GM12878 (cell line): ENCODE measurements around the gene IL1RL2. TPM values are rescaled to one million over a fixed set of nuclear protein-coding genes. Genes with fewer than 3 reads are reported as not detected.

Source experiments
- ATAC-seq: fragments of 200-7000 bp; cut with Tn5 transposase; 3 replicates; pipeline ENCODE4 v1.9.1; 2020; ENCODE audit warnings: mild to moderate bottlenecking, moderate library complexity
- BruUV-seq: library from RNA; stranded (reverse); fragments of 400-500 nt; replicated peaks from 2 replicates; lab custom pipeline; 2021; lab: Mats Ljungman, UMichigan
- CTCF ChIA-PET: fragments of 300-600 bp; sonication (Branson Sonifier 250); formaldehyde crosslinking; extraction: SDS; loops from one replicate; lab custom pipeline; 2021; ENCODE audit warnings: inconsistent platforms; lab: Yijun Ruan, JAX
- POLR2A ChIA-PET: fragments of 350-600 bp; formaldehyde crosslinking; extraction: SDS; loops from one replicate; lab custom pipeline; 2021; ENCODE audit warnings: inconsistent platforms; lab: Charles Lee
- RAD21 ChIA-PET: fragments of 300-600 bp; sonication (Branson Sonifier 250); formaldehyde crosslinking; loops from one replicate; lab custom pipeline; 2023; ENCODE audit warnings: antibody characterized with exemption; ENCODE audit not compliant: unreplicated experiment; lab: Charles Lee
- SMC1A ChIA-PET: fragments of 300-600 bp; sonication (Branson Sonifier 250); formaldehyde crosslinking; loops from one replicate; lab custom pipeline; 2023; ENCODE audit not compliant: unreplicated experiment, uncharacterized antibody; lab: Charles Lee
- DNase-seq: peaks from one replicate; pipeline ENCODE4 v3.0.0-alpha.2; 2011; ENCODE audit warnings: low read depth, low spot score
- FAIRE-seq: peaks from 3 replicates; lab custom pipeline; 2011; peaks lifted over from hg19 to GRCh38; lab: Jason Lieb, UNC
- H2AFZ ChIP-seq: 2 replicates; pipeline ENCODE4 v1.6.0; 2011; ENCODE audit warnings: low read depth, low read length, control low read depth; ENCODE audit not compliant: control insufficient read depth
- H3K27ac ChIP-seq: 2 replicates; pipeline ENCODE4 v1.5.1; 2011; ENCODE audit warnings: control low read depth; ENCODE audit not compliant: control insufficient read depth, insufficient read depth
- H3K27me3 ChIP-seq, 2 experiments: replicated peaks in 1 of 2; 2 replicates each; pipeline versions ENCODE4 v1.6.0 to v1.6.1; 2011; ENCODE audit warnings: low read length in 1 of 2; ENCODE audit not compliant: control insufficient read depth in 2 of 2, insufficient read depth in 2 of 2
- H3K36me3 ChIP-seq, 2 experiments: 2 replicates each; pipeline ENCODE4 v1.5.1; 2011; ENCODE audit warnings: low read length in 1 of 2; ENCODE audit not compliant: control insufficient read depth in 2 of 2, insufficient read depth in 2 of 2
- H3K4me1 ChIP-seq: 2 replicates; pipeline ENCODE4 v1.6.1; 2011; ENCODE audit warnings: mild to moderate bottlenecking, low read length, moderate library complexity, mixed read lengths; ENCODE audit not compliant: control insufficient read depth, insufficient read depth
- H3K4me2 ChIP-seq: 2 replicates; pipeline ENCODE4 v1.6.0; 2011; ENCODE audit warnings: control low read depth; ENCODE audit not compliant: control insufficient read depth, insufficient read depth
- H3K4me3 ChIP-seq: fragments of 200-600 bp; sonication (generic); 2 replicates; pipeline ENCODE4 v1.5.1; 2016
- H3K79me2 ChIP-seq: 2 replicates; pipeline ENCODE4 v1.6.0; 2011; ENCODE audit warnings: low read length; ENCODE audit not compliant: control insufficient read depth, insufficient read depth
- H3K9ac ChIP-seq: 2 replicates; pipeline ENCODE4 v1.8.0; 2011; ENCODE audit warnings: low read length, control low read depth, mixed read lengths; ENCODE audit not compliant: control insufficient read depth, insufficient read depth
- H3K9me3 ChIP-seq: replicated peaks from 3 replicates; pipeline ENCODE4 v1.5.1; 2011; ENCODE audit warnings: mild to moderate bottlenecking, low read length; ENCODE audit not compliant: control insufficient read depth, insufficient read depth
- H4K20me1 ChIP-seq: 2 replicates; pipeline ENCODE4 v1.6.0; 2011; ENCODE audit not compliant: control insufficient read depth, insufficient read depth
- BCL11A ChIP-seq: IDR thresholded peaks from 2 replicates; pipeline ENCODE4 v1.6.1; 2011; ENCODE audit warnings: low read depth, low read length
- BRCA1 ChIP-seq: IDR thresholded peaks from 2 replicates; pipeline ENCODE4 v1.6.1; 2011; ENCODE audit warnings: low read depth, low read length, improper control_type of control experiment
- CUX1 ChIP-seq: IDR thresholded peaks from 2 replicates; pipeline ENCODE4 v1.6.1; 2012; ENCODE audit warnings: improper control_type of control experiment, low read depth, low read length; ENCODE audit not compliant: insufficient replicate concordance
- FOS ChIP-seq: IDR thresholded peaks from 3 replicates; pipeline ENCODE4 v1.6.1; 2011; ENCODE audit warnings: borderline replicate concordance; ENCODE audit not compliant: insufficient read length; ENCODE audit errors: extremely low read depth
- GABPA ChIP-seq: IDR thresholded peaks from 2 replicates; pipeline ENCODE4 v1.6.1; 2014; ENCODE audit warnings: antibody characterized with exemption, low read depth, mild to moderate bottlenecking, inconsistent platforms
- HDAC2 ChIP-seq: fragments of 200-600 bp; sonication (generic); IDR thresholded peaks from 2 replicates; pipeline ENCODE4 v1.6.1; 2017
- MAX ChIP-seq: IDR thresholded peaks from 2 replicates; pipeline ENCODE4 v1.6.1; 2012; ENCODE audit warnings: low read depth, low read length, improper control_type of control experiment
- MXI1 ChIP-seq: fragments of 150-350 bp; IDR thresholded peaks from 2 replicates; pipeline ENCODE4 v1.6.1; 2011; ENCODE audit warnings: low read depth, mild to moderate bottlenecking, inconsistent platforms, low read length, improper control_type of control experiment
- NRF1 ChIP-seq: conservative IDR thresholded peaks from 2 replicates; pipeline ENCODE4 v1.6.1; 2011; ENCODE audit warnings: mild to moderate bottlenecking, low read depth, low read length, improper control_type of control experiment
- RELB ChIP-seq: fragments of 450-650 bp; IDR thresholded peaks from 2 replicates; pipeline ENCODE4 v1.6.1; 2017; ENCODE audit warnings: low read depth, mild to moderate bottlenecking, moderate library complexity
- RUNX3 ChIP-seq: IDR thresholded peaks from 2 replicates; pipeline ENCODE4 v1.6.1; 2012; ENCODE audit warnings: low read length, inconsistent platforms
- SKIL ChIP-seq: fragments of 450-650 bp; IDR thresholded peaks from 2 replicates; pipeline ENCODE4 v1.6.1; 2017; ENCODE audit warnings: mild to moderate bottlenecking, low read depth, inconsistent platforms; ENCODE audit not compliant: poor library complexity, severe bottlenecking
- SMC3 ChIP-seq: IDR thresholded peaks from 2 replicates; pipeline ENCODE4 v1.6.1; 2011; ENCODE audit warnings: low read length, improper control_type of control experiment, borderline replicate concordance
- ZNF274 ChIP-seq: IDR thresholded peaks from one replicate; pipeline ENCODE4 v1.8.0; 2011; ENCODE audit not compliant: insufficient read length, insufficient read depth
- WGBS: methylation state at CpG from one replicate; pipeline ENCODE4 v1.1.6; 2016; ENCODE audit warnings: low lambda C conversion rate; ENCODE audit not compliant: insufficient replicate concordance, insufficient coverage; ENCODE audit errors: missing lambda C conversion rate; 5-methylcytosine and 5-hydroxymethylcytosine counted together
- in situ Hi-C: fragments of 300-500 bp; cut with MboI; formaldehyde crosslinking; loops from 9 replicates; pipeline ENCODE4 v1.14.3; 2018; ENCODE audit warnings: mixed read lengths
- intact Hi-C: fragments of 100-400 bp; cut with micrococcal nuclease; formaldehyde crosslinking; loops from one replicate; pipeline ENCODE4 v1.14.2; 2022; ENCODE audit not compliant: unreplicated experiment
- polyA plus RNA-seq, 11 experiments: library from polyadenylated mRNA; depleted of rRNA in 4 of 11; unstranded in 6 of 11; stranded (reverse) in 5 of 11; fragments of >200 nt; fragmentation: Nextera tagmentation in 4 of 11; fragmentation: Illumina TruSeq in 1 of 11; extraction: Ambion mirVana in 4 of 11; extraction: Trizol in 1 of 11; gene quantifications; 1 replicate in 1 of 11; 2 replicates in 10 of 11; pipeline versions ENCODE4 v1.2.1 to v1.2.3, GENCODE V29; 2011 to 2016; ENCODE audit warnings: inconsistent platforms in 2 of 11, missing spikeins in 2 of 11, low read depth in 1 of 11
- total RNA-seq, 4 experiments: library from RNA; depleted of rRNA in 3 of 4; stranded (reverse); fragments of >200 nt in 3 of 4; fragmentation: Illumina TruSeq in 1 of 4; extraction: Trizol in 1 of 4; gene quantifications; 2 replicates each; pipeline versions ENCODE4 v1.2.1 to v1.2.3, GENCODE V29; 2013 to 2021

Gene IL1RL2
- total and polyA plus RNA-seq, 10 of the 15 experiments (the other 5 are each of a cell fraction or from before 2014, with no cell fraction given) = not detected

GRCh38 chr2:102137138-102137537 lies 49.7 kb upstream of the IL1RL2 start:
- WGBS = 0% methylated on average over 2 of the region's 2 CpGs
- ChIA-PET SMC1A (interaction anchor here (0.8 to 2.0 kb wide), 9 partner anchors 9 to 55 kb away, joined by 3 to 6 read pairs (median 4); no protein-coding TSS in a partner anchor), POLR2A (interaction anchor here (1.4 kb wide), 1 partner anchor 11 kb away, joined by 3 read pairs; no protein-coding TSS in a partner anchor), CTCF (interaction anchor here (0.5 to 2.6 kb wide), 8 partner anchors 15 to 103 kb away, joined by 3 to 12 read pairs (median 3); no protein-coding TSS in a partner anchor), RAD21 (interaction anchor here (1.2 to 2.0 kb wide), 3 partner anchors 29 to 54 kb away, joined by 3 to 6 read pairs (median 4); no protein-coding TSS in a partner anchor)
- Histone ChIP-seq H3K4me2 (no peak overlapping the region), H3K9me3 (peaks cover 6% of the 10 kb centered on the region; the same call in 2 of the 3 replicates), H3K4me3 (no peak overlapping the region), H4K20me1 (no peaks in the 10 kb centered on the region), H3K9ac (no peak overlapping the region), H3K27ac (no peak overlapping the region), H3K4me1 (no peaks in the 10 kb centered on the region), H3K36me3 (no peaks in the 10 kb centered on the region), H3K79me2 (no peaks in the 10 kb centered on the region), H3K27me3 (no peaks in the 10 kb centered on the region), H2AFZ (no peak overlapping the region)
- intact Hi-C loops (no loop called here), in situ Hi-C loops (no loop called here)
- DNase-seq (no peak), ATAC-seq (peak; percentile 69), FAIRE-seq (no peak)
- BruUV-seq = no TSS peak
- TF ChIP-seq ZNF274 = no peak
- no peak for TF ChIP-seq FOS
- TF ChIP-seq CUX1 = no peak
- TF ChIP-seq BRCA1 = no peak
- peak; percentile 29; the same call in 1 of the 2 replicates for TF ChIP-seq RUNX3
- no peak for TF ChIP-seq HDAC2
- no peak for TF ChIP-seq SKIL
- TF ChIP-seq MXI1 = no peak
- no peak for TF ChIP-seq MAX
- 0 out of 2 replicates have a peak, but pooled peaks have one; percentile 15 for TF ChIP-seq BCL11A
- no peak for TF ChIP-seq RELB
- TF ChIP-seq NRF1 = no peak
- TF ChIP-seq SMC3 = no peak
- TF ChIP-seq GABPA = no peak
